Brain microvascular endothelial cell (primary cell): ENCODE data around the gene PLSCR3.

Source experiments
- DNase-seq: peaks from one replicate; pipeline ENCODE4 v3.0.0-alpha.2; 2020
- H3K27ac ChIP-seq: fragments of 250-450 bp; sonication (Bioruptor Pico); 2 replicates; pipeline ENCODE4 v1.5.1; 2020; ENCODE audit warnings: mild to moderate bottlenecking, moderate library complexity
- H3K27me3 ChIP-seq: fragments of 250-450 bp; sonication (Bioruptor Pico); replicated peaks from 2 replicates; pipeline ENCODE4 v1.5.1; 2020; ENCODE audit warnings: mild to moderate bottlenecking
- H3K36me3 ChIP-seq: fragments of 250-450 bp; sonication (Bioruptor Pico); replicated peaks from 2 replicates; pipeline ENCODE4 v1.5.1; 2020; ENCODE audit warnings: mild to moderate bottlenecking
- H3K4me3 ChIP-seq: 2 replicates; pipeline ENCODE4 v1.5.1; 2011; ENCODE audit warnings: low read depth, mild to moderate bottlenecking, control low read depth, low read length, moderate library complexity
- CTCF ChIP-seq: IDR thresholded peaks from 2 replicates; pipeline ENCODE4 v1.5.1; 2011; ENCODE audit warnings: low read depth, mild to moderate bottlenecking, moderate library complexity, low read length, control low read depth, inconsistent platforms; ENCODE audit errors: missing control alignments
- in situ Hi-C: cut with HindIII; loops from 2 replicates; pipeline ENCODE4 v1.10.0; 2017; ENCODE audit warnings: low sequenced_read_pairs, low pct_ligation_motif_present

The PLSCR3 gene

GRCh38 chr17:7351665-7352502, 42.4 kb downstream of the PLSCR3 start, which contains the start of gene KCTD11:
Gene KCTD11 (plus strand): TSS chr17:7352162.
- TF ChIP-seq CTCF = no peak
- Histone ChIP-seq H3K27ac (peak within 1 kb of the TSS; percentile 96), H3K27me3 (no peaks in the 10 kb centered on the region), H3K4me3 (peak within 1 kb of the TSS; percentile 81), H3K36me3 (no peaks in the 10 kb centered on the region)
- in situ Hi-C loops = no loop called here
- peak; percentile 83 for DNase-seq

- no peak for DNase-seq
- H3K27ac ChIP-seq = no peak overlapping the region
- TF ChIP-seq CTCF = no peak
- H3K36me3 ChIP-seq = no peaks in the 10 kb centered on the region
- H3K27me3 ChIP-seq = no peaks in the 10 kb centered on the region
- H3K4me3 ChIP-seq = no peak overlapping the region
- in situ Hi-C loops = no loop called here
Observed at GRCh38 chr17:7348478-7349242, 45.7 kb downstream of the PLSCR3 start.

- in situ Hi-C loops = no loop called here
- Histone ChIP-seq H3K27me3 (no peaks in the 10 kb centered on the region), H3K36me3 (no peaks in the 10 kb centered on the region), H3K27ac (no peak overlapping the region), H3K4me3 (no peak overlapping the region)
- no peak for TF ChIP-seq CTCF
- no peak for DNase-seq
Observed at GRCh38 chr17:7347630-7348477, 46.5 kb downstream of the PLSCR3 start.

DNA sequence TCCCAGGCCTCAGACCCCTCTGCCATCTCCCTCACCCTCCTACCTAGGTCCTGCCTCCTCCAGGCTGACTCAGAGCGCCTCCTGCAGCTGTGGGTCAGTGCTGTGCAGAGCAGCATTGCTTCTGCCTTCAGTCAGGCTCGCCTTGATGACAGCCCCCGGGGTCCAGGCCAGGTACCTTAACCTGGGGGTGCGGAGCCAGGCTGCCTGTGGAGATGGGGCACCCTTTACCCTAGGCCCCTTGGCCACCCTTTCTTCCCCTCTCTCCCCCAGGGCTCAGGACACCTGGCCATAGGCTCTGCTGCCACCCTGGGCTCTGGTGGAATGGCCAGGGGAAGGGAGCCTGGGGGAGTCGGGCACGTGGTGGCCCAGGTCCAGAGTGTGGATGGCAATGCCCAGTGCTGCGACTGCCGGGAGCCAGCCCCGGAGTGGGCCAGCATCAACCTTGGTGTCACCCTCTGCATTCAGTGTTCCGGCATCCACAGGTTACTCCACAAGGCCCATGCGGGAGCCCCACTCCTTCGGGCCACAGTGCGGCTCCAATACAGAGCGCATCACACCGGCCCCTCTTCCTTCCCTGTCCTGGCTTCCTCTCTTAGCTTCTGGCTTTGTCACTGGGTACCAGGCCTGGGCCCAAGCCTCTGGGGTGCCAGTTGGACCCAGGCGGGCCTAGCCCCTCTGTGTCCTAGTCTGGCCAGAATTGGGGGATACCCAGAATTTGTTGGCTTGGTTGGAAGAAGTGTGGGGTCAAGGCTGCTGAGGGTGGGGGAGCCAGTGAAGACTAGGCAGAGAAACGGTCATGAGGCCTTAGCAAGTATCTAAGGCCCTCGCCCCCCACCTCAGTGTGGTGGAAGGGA, 47.3 kb downstream of the PLSCR3 start:
- no peak for TF ChIP-seq CTCF
- H3K36me3 ChIP-seq = no peaks in the 10 kb centered on the region
- no peak overlapping the region for H3K27ac ChIP-seq
- H3K4me3 ChIP-seq = no peak overlapping the region
- DNase-seq = no peak
- H3K27me3 ChIP-seq = no peaks in the 10 kb centered on the region
- in situ Hi-C loops = no loop called here

DNA sequence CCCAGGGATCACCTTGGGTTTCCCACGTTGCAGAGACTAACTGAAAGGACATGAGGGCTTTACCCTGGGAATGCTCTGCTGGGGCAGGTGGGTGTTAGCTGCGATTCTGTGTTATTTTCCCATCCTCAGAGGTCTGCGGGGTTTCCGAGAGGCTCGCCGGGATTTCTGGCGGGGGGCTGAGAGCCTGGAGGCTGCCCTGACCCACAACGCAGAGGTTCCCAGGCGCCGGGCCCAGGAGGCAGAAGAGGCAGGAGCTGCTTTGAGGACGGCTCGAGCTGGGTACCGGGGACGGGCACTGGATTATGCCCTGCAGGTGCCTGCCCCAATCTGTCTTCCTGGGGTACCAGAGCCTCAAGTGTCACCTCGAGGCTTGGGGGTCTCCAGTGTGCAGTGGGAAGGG, 51.1 kb downstream of the PLSCR3 start:
- no peaks in the 10 kb centered on the region for H3K27me3 ChIP-seq
- H3K27ac ChIP-seq = no peak overlapping the region
- in situ Hi-C loops = no loop called here
- no peak overlapping the region for H3K4me3 ChIP-seq
- DNase-seq = no peak
- no peaks in the 10 kb centered on the region for H3K36me3 ChIP-seq
- no peak for TF ChIP-seq CTCF
